Hematopoietic multipotent progenitor cell treated with erythropoietin and hydrocortisone succinate and interleukin-3 and kit ligand, for 8 days (in vitro differentiated cells): ENCODE results near the gene WBP1L.
"Not testable (repeated sequence)": the region's sequence is repeated elsewhere in the genome, so short reads cannot be mapped to it uniquely, and the experiment has no call there.

Source experiments
- DNase-seq: peaks from one replicate; pipeline ENCODE4 v3.0.0-alpha.2; 2015

WBP1L gene

GRCh38 chr10:102813734-102814452 lies 70.1 kb downstream of the WBP1L start:
- no peak for DNase-seq

GRCh38 chr10:102814453-102814871 lies 70.7 kb downstream of the WBP1L start:
- DNase-seq: peak; percentile 65

GRCh38 chr10:102814873-102815661 lies 71.3 kb downstream of the WBP1L start:
- DNase-seq: no peak

GRCh38 chr10:102815790-102816549 lies 72.2 kb downstream of the WBP1L start:
- DNase-seq: no peak

- DNase-seq: no peak
These were observed 73.4 kb downstream of the WBP1L start for GRCh38 chr10:102817175-102817574.

DNA sequence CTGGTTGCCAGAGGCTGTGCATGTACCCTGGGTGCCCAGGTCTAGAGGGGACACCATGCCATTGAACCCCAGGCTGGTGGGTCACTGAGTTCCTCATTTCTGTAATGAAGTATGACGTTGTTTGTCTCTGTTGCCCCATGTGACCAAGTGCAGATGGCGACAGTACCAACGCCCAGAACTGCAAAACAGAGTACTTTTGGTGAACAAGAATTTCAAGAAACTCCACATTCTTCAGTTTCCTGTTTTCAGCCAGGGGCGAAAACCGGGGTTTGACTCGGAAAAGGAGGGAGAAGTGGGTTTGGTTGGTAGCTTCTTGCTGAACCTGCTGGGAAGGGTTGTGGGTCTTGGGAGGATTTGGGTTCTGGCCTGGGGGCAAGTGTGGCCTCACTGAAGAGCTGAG lies 75.3 kb downstream of the WBP1L start:
- DNase-seq: no peak

- DNase-seq: not testable (repeated sequence)
These were observed 76.3 kb downstream of the WBP1L start for GRCh38 chr10:102820008-102820407.

GRCh38 chr10:102822222-102822621 lies 78.5 kb downstream of the WBP1L start:
- DNase-seq: no peak

DNA sequence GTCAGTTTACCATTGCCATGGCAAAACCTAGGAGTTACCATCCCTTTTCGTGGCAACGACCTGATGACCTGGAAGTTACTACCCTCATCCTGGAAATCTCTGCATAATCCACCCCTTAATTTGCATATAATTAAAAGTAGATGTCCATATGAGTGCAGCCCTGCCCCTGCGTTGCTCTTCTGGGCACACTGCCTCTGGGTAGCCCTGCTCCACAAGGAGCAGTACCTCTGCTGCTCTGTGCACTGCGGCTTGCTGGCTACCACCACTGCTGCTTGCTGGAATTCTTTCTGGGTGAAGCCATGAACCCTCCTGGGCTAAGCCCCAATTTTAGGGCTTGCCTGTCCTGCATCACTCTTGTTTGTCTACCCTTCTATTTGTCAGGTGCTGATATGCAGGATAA lies 80.9 kb downstream of the WBP1L start:
- no peak for DNase-seq

DNA sequence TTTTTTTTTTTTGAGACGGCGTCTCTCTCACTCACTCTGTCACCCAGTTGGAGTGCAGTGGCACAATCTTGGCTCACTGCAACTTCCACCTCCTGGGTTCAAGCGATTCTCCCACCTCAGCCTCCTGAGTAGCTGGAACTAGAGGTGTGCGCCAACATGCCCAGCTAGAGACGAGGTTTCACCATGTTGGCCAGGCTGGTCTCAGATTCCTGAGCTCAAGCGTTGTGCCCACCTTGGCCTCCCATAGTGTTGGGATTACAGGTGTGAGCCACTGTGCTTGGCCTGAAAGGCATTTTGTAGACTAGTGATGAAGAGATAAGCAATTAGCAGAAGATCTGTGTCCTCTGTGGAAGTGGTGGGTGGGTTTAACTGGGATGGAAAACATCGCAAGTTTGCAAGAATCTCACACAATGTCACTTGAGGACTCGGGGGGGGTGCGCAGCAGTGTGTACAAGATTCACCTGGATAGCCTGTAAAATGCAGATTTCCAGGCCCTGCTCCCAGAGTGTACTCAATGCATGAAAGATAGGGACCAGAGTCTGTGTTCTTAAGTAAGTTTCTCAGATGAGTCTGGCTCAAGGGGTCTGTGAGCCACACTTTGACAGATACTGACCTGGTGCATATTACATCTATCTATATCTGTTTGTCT lies 82.5 kb downstream of the WBP1L start:
- no peak for DNase-seq

GRCh38 chr10:102827597-102827975 lies 83.8 kb downstream of the WBP1L start:
- DNase-seq: no peak

- DNase-seq: no peak
These were observed 87.7 kb downstream of the WBP1L start for GRCh38 chr10:102831322-102832071.

DNA sequence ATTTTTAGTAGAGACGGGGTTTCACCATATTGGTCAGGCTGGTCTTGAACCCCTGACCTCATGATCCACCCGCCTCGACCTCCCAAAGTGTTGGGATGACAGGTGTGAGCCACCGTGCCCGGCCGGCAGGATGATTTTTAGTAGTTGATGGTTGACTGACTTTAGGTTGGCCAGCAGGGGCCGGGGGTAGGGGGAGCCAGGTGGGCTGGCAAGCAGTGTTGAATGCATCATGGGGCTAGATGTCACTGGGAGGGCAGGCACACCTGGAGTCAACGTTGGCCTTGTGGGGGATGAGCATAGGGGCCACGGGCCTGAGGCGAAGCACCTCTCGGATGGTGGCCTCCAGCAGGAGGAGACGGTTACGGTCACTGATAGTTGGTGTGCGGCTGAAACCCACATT lies 88.5 kb downstream of the WBP1L start:
- DNase-seq: no peak

- DNase-seq: no peak
These were observed 89.2 kb downstream of the WBP1L start for GRCh38 chr10:102832987-102833386.

DNA sequence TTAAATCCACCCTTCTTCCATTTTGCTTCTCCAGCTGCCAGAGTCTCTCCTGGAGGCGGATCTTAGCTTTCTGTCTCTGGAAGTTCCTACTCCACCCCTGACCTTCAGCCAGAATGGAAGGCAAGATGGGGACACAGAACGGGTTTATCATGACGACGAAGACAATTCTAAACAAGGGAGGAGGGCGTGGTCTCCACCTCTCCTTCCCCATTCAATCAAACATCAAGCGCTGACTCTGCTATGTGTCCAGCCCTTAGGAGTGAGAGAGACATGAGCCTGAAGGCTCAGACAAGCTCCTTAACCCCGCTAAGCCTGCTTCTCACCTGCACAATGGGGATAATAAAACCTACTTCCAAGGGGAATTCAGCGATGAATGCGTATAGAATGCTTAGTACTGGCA lies 90.4 kb downstream of the WBP1L start:
- DNase-seq: peak; percentile 23

GRCh38 chr10:102835007-102835482 lies 91.3 kb downstream of the WBP1L start:
- DNase-seq: peak; percentile 85

- DNase-seq: peak; percentile 68
These were observed 93.5 kb downstream of the WBP1L start, which contains the start of gene CYP17A1 for GRCh38 chr10:102837230-102837721. Gene CYP17A1, minus strand, starts transcription at chr10:102837413. Its CDS starts 52 bp downstream, at chr10:102837361.

- DNase-seq: peak; percentile 14
These were observed 94.7 kb downstream of the WBP1L start for GRCh38 chr10:102838276-102838927.

DNA sequence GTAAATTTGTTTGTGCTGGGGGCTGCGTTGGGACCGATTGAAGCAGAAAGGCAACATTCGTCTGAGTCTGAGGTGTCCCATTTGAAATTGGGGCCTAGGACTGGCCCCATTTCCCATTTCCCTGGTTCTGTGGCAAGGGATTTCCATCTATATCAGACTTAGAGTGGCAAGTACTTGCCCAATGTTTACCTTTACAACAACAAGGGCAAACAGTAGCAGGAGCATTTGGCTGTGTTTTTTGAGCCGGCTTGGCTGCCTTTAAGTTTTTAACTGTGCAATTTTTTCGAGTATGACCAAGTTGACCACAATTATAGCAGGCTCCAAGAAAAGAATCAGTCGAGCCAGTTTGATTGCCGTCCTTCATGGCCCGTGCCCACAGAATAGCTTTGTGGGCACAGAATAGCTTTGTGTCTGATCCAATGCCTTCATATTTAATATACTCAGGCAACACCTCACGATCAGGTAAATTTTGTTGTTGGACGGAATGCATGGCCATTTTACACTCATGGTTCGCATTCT lies 98.1 kb downstream of the WBP1L start:
- no peak for DNase-seq

GRCh38 chr10:102843139-102843538 lies 99.4 kb downstream of the WBP1L start:
- not testable (repeated sequence) for DNase-seq

- not testable (repeated sequence) for DNase-seq
These were observed 100.5 kb downstream of the WBP1L start for GRCh38 chr10:102844190-102844776.
